HepG2 (cell line): ENCODE results near the gene LHPP.

ENCODE experiments used
- EZH2 ChIP-seq: conservative IDR thresholded peaks from 2 replicates; pipeline ENCODE4 v1.6.1; 2012; ENCODE audit warnings: mild to moderate bottlenecking, low read depth, low read length, moderate library complexity
- KAT7 ChIP-seq: IDR thresholded peaks from 2 replicates; pipeline ENCODE4 v1.6.1; 2018; ENCODE audit warnings: borderline replicate concordance, missing compliant biosample characterization
- MAFG ChIP-seq: sonication (generic); formaldehyde crosslinking; IDR thresholded peaks from 2 replicates; pipeline ENCODE4 v1.5.1; 2020; ENCODE audit warnings: mild to moderate bottlenecking, missing genetic modification reagents
- MTA3 ChIP-seq: sonication (generic); formaldehyde crosslinking; IDR thresholded peaks from 2 replicates; pipeline ENCODE4 v1.4.0; 2020; ENCODE audit warnings: missing genetic modification reagents
- NFYB ChIP-seq: sonication (generic); formaldehyde crosslinking; IDR thresholded peaks from 2 replicates; pipeline ENCODE4 v1.4.0; 2020; ENCODE audit warnings: missing genetic modification reagents
- PBX2 ChIP-seq: IDR thresholded peaks from 2 replicates; pipeline ENCODE4 v1.6.1; 2016; ENCODE audit warnings: control low read depth
- POLR2AphosphoS5 ChIP-seq: IDR thresholded peaks from 2 replicates; pipeline ENCODE4 v1.6.1; 2012; ENCODE audit warnings: low read depth, low read length
- ZBTB1 ChIP-seq: sonication (generic); formaldehyde crosslinking; IDR thresholded peaks from 2 replicates; pipeline ENCODE4 v1.4.0; 2020; ENCODE audit warnings: missing genetic modification reagents, borderline replicate concordance
- ZNF143 ChIP-seq: sonication (generic); formaldehyde crosslinking; IDR thresholded peaks from 2 replicates; pipeline ENCODE4 v1.4.0; 2020; ENCODE audit warnings: missing genetic modification reagents
- ZNF33B ChIP-seq: sonication (generic); formaldehyde crosslinking; IDR thresholded peaks from 2 replicates; pipeline ENCODE4 v1.5.1; 2020; ENCODE audit warnings: mild to moderate bottlenecking, missing genetic modification reagents
- ZSCAN20 ChIP-seq: sonication (generic); formaldehyde crosslinking; IDR thresholded peaks from 2 replicates; pipeline ENCODE4 v1.4.0; 2020; ENCODE audit warnings: missing genetic modification reagents, mild to moderate bottlenecking, borderline replicate concordance
- TF ChIP-seq, protein P1 (sequence below): sonication (generic); formaldehyde crosslinking; IDR thresholded peaks from 2 replicates; pipeline ENCODE4 v1.5.0; 2020; ENCODE audit warnings: mild to moderate bottlenecking, missing genetic modification reagents, moderate library complexity

DNA sequence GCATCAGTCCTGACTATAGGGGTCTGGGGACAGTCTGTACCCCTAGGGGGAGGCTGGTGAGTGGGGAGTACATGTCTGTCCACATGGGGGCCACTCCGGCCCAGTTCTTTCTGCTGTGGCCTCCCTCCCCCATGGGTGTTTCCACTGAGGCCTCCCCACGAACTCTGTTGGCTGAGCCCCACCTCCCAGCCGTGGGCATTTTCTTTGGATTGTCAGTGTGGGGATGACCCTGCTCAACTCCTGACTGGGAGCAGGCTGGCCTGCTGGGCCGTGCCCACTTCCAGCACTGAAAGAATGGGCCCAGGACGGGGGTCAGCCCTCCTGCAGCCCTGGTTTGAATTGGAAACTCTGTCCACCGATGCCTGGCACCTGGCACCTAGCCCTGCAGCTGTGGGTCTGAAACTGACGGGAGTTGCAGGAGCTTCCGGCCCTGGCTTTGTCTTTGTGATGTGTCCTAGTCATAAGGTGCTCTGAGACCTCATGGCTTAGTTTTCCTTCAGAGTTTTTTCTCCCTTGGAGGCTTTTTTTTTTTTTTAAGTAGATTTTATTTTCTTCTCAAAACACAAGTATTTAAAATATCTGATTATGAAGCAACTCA is 46.5 kb downstream of the LHPP start:
- TF ChIP-seq KAT7 (CRISPR knock-in tag) (no peak), ZNF33B (CRISPR knock-in tag) (no peak), ZNF143 (CRISPR knock-in tag) (no peak), EZH2 (no peak), ZBTB1 (CRISPR knock-in tag) (no peak), POLR2AphosphoS5 (no peak), NFYB (CRISPR knock-in tag) (no peak), MTA3 (CRISPR knock-in tag) (no peak), ZSCAN20 (CRISPR knock-in tag) (no peak), PBX2 (CRISPR knock-in tag) (no peak), MAFG (CRISPR knock-in tag) (no peak)
- TF ChIP-seq, protein P1, sequence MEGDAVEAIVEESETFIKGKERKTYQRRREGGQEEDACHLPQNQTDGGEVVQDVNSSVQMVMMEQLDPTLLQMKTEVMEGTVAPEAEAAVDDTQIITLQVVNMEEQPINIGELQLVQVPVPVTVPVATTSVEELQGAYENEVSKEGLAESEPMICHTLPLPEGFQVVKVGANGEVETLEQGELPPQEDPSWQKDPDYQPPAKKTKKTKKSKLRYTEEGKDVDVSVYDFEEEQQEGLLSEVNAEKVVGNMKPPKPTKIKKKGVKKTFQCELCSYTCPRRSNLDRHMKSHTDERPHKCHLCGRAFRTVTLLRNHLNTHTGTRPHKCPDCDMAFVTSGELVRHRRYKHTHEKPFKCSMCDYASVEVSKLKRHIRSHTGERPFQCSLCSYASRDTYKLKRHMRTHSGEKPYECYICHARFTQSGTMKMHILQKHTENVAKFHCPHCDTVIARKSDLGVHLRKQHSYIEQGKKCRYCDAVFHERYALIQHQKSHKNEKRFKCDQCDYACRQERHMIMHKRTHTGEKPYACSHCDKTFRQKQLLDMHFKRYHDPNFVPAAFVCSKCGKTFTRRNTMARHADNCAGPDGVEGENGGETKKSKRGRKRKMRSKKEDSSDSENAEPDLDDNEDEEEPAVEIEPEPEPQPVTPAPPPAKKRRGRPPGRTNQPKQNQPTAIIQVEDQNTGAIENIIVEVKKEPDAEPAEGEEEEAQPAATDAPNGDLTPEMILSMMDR (CRISPR knock-in tag), result no peak
